ENCODE measurements around the gene AP4B1.

GRCh38 chr1:113857776-113858175 is 46.8 kb downstream of the AP4B1 start:
- no peak for TF ChIP-seq CTCF (conservative IDR thresholded peaks at IDR 0.05 in 1 of 2, IDR thresholded peaks at IDR 0.05 in 1 of 2; ENCODE audit: extremely low read depth in 1 of 2, insufficient read depth in 1 of 2, low read depth in 1 of 2, low read length in 2 of 2)
- TF ChIP-seq EZH2 (IDR thresholded peaks at IDR 0.05; ENCODE audit: borderline replicate concordance, low read length): no peak

All from mammary epithelial cell (primary cell).